Endothelial cell of umbilical vein (primary cell): ENCODE measurements around the gene TNFSF10. TPM values are rescaled to one million over a fixed set of nuclear protein-coding genes. Genes with fewer than 3 reads are reported as not detected.

ENCODE experiments used
- BruUV-seq: library from RNA; stranded (reverse); fragments of 400-500 nt; replicated peaks from 2 replicates; lab custom pipeline; 2021; lab: Mats Ljungman, UMichigan
- CTCF ChIA-PET: fragments of 300-600, 350-600 bp; sonication (Branson Sonifier 250); formaldehyde crosslinking; loops from one replicate; lab custom pipeline; 2021; ENCODE audit warnings: antibody characterized with exemption, inconsistent platforms; lab: Charles Lee
- POLR2A ChIA-PET: fragments of 300-600, 350-600 bp; sonication (Branson Sonifier 250); formaldehyde crosslinking; loops from one replicate; lab custom pipeline; 2021; ENCODE audit warnings: antibody characterized with exemption, inconsistent platforms; lab: Charles Lee
- DNase-seq: peaks from one replicate; pipeline ENCODE4 v3.0.0-alpha.2; 2011; ENCODE audit warnings: low read depth, low spot score
- FAIRE-seq: peaks from 2 replicates; lab custom pipeline; 2011; peaks lifted over from hg19 to GRCh38; lab: Jason Lieb, UNC
- H2AFZ ChIP-seq: 2 replicates; pipeline ENCODE4 v1.6.0; 2012; ENCODE audit warnings: low read depth, low read length, control low read depth, inconsistent platforms
- H3K27ac ChIP-seq: 2 replicates; pipeline ENCODE4 v1.5.1; 2011; ENCODE audit warnings: low read depth, mild to moderate bottlenecking, control low read depth, low read length, moderate library complexity; ENCODE audit not compliant: insufficient read depth
- H3K27me3 ChIP-seq, 2 experiments: 2 replicates each; pipeline versions ENCODE4 v1.6.0 to v1.6.1; 2011; ENCODE audit warnings: low read length in 2 of 2, mixed read lengths in 1 of 2; ENCODE audit not compliant: control insufficient read depth in 2 of 2, insufficient read depth in 2 of 2
- H3K36me3 ChIP-seq, 2 experiments: 2 replicates in 1 of 2; 3 replicates in 1 of 2; pipeline ENCODE4 v1.5.1; 2011; ENCODE audit warnings: low read length in 2 of 2, mild to moderate bottlenecking in 1 of 2, moderate library complexity in 1 of 2; ENCODE audit not compliant: control insufficient read depth in 2 of 2, insufficient read depth in 2 of 2; ENCODE audit errors: extremely low read depth in 1 of 2
- H3K4me1 ChIP-seq: 3 replicates; pipeline ENCODE4 v1.5.1; 2011; ENCODE audit warnings: mild to moderate bottlenecking, low read length; ENCODE audit not compliant: control insufficient read depth, insufficient read depth; ENCODE audit errors: extremely low read depth
- H3K4me2 ChIP-seq: 2 replicates; pipeline ENCODE4 v1.6.1; 2011; ENCODE audit warnings: low read length, control low read depth, mixed read lengths; ENCODE audit not compliant: insufficient read depth
- H3K4me3 ChIP-seq, 3 experiments: fragments of 200-600 bp in 1 of 3; sonication (generic), shearing (Covaris generic) in 1 of 3; replicated peaks in 1 of 3; 2 replicates each; pipeline ENCODE4 v1.5.1; 2011 to 2016; ENCODE audit warnings: control low read depth in 3 of 3, low read length in 3 of 3, mild to moderate bottlenecking in 2 of 3, inconsistent platforms in 1 of 3, low read depth in 1 of 3, moderate library complexity in 1 of 3; ENCODE audit not compliant: insufficient read depth in 1 of 3
- H3K79me2 ChIP-seq: 2 replicates; pipeline ENCODE4 v1.6.0; 2012; ENCODE audit warnings: low read length, inconsistent platforms; ENCODE audit not compliant: control insufficient read depth, insufficient read depth
- H3K9ac ChIP-seq: replicated peaks from 2 replicates; pipeline ENCODE3; 2011; ENCODE audit warnings: low read length, control low read depth; ENCODE audit not compliant: insufficient read depth; ENCODE audit errors: extremely low read depth
- H3K9me1 ChIP-seq: replicated peaks from 3 replicates; pipeline ENCODE4 v1.6.0; 2011; ENCODE audit warnings: mild to moderate bottlenecking, low read length; ENCODE audit not compliant: control insufficient read depth, insufficient read depth; ENCODE audit errors: extremely low read depth
- H3K9me3 ChIP-seq: replicated peaks from 2 replicates; pipeline ENCODE4 v1.5.1; 2012; ENCODE audit warnings: low read length, inconsistent platforms; ENCODE audit not compliant: control insufficient read depth, insufficient read depth
- H4K20me1 ChIP-seq: replicated peaks from 2 replicates; pipeline ENCODE3; 2011; ENCODE audit warnings: mild to moderate bottlenecking, low read length; ENCODE audit not compliant: control insufficient read depth, insufficient read depth; ENCODE audit errors: extremely low read depth
- CTCF ChIP-seq, 2 donors: IDR thresholded peaks; 1 replicate in 1 of 2; 2 replicates in 1 of 2; pipeline ENCODE4 v1.5.1; 2011; ENCODE audit warnings: low read length in 2 of 2, mild to moderate bottlenecking in 2 of 2, moderate library complexity in 2 of 2, control low read depth in 1 of 2, inconsistent platforms in 1 of 2, low read depth in 1 of 2; ENCODE audit not compliant: insufficient read depth in 1 of 2; ENCODE audit errors: extremely low read depth in 1 of 2
- EZH2 ChIP-seq: IDR thresholded peaks from 2 replicates; pipeline ENCODE4 v1.6.1; 2012; ENCODE audit warnings: borderline replicate concordance, low read depth, mild to moderate bottlenecking, moderate library complexity, low read length, inconsistent platforms; ENCODE audit not compliant: severe bottlenecking
- FOS ChIP-seq: IDR thresholded peaks from 2 replicates; pipeline ENCODE4 v1.6.1; 2011; ENCODE audit warnings: mild to moderate bottlenecking, low read length, moderate library complexity, borderline replicate concordance; ENCODE audit not compliant: insufficient read depth
- GATA2 ChIP-seq: IDR thresholded peaks from 2 replicates; pipeline ENCODE4 v1.7.0; 2011; ENCODE audit warnings: low read depth, mild to moderate bottlenecking, moderate library complexity, mixed read lengths, low read length; ENCODE audit not compliant: insufficient read length, insufficient read depth
- JUN ChIP-seq: IDR thresholded peaks from 2 replicates; pipeline ENCODE4 v1.6.1; 2011; ENCODE audit warnings: borderline replicate concordance, low read depth; ENCODE audit not compliant: insufficient read length, insufficient read depth
- MYC ChIP-seq: IDR thresholded peaks from one replicate; pipeline ENCODE4 v1.6.1; 2011; ENCODE audit warnings: mild to moderate bottlenecking, low read depth, low read length
- POLR2A ChIP-seq: IDR thresholded peaks from 2 replicates; pipeline ENCODE4 v1.6.1; 2012; ENCODE audit warnings: low read depth, mild to moderate bottlenecking, control low read depth, low read length
- POLR2AphosphoS5 ChIP-seq: IDR thresholded peaks from 2 replicates; pipeline ENCODE4 v1.6.1; 2012; ENCODE audit warnings: low read depth, mild to moderate bottlenecking, control low read depth, low read length, moderate library complexity; ENCODE audit not compliant: insufficient read depth
- dilution Hi-C: fragments of 300-500 bp; cut with MboI; formaldehyde crosslinking; loops from one replicate; pipeline ENCODE4 v1.15.0; 2019; ENCODE audit warnings: low sequenced_read_pairs; ENCODE audit not compliant: extremely low pct_ligation_motif_present
- intact Hi-C: fragments of 100-400 bp; cut with micrococcal nuclease; formaldehyde crosslinking; loops from one replicate; pipeline ENCODE4 v1.10.0; 2022
- polyA plus RNA-seq, 4 experiments: library from polyadenylated mRNA; depleted of rRNA in 3 of 4; stranded (reverse) in 3 of 4; unstranded in 1 of 4; fragments of >200 nt; gene quantifications; 2 replicates each; pipeline versions ENCODE4 v1.2.1 to v1.2.3, GENCODE V29; 2011 to 2012; ENCODE audit warnings: missing spikeins in 1 of 4
- small RNA-seq: library from RNA; depleted of rRNA; stranded (forward); fragments of <200 nt; gene quantifications from one replicate; pipeline ENCODE3, GENCODE V24; 2012; ENCODE audit warnings: low replicate concordance, low read depth; ENCODE audit not compliant: insufficient read depth, insufficient read length
- total RNA-seq: library from RNA; stranded (reverse); gene quantifications from 2 replicates; pipeline ENCODE4 v1.2.3, GENCODE V29; 2021

Gene TNFSF10
- total and polyA plus RNA-seq, 2 donors (not counting 3 experiments of a cell fraction or from before 2014, with no cell fraction given): 31.2 to 55.0 TPM

DNA sequence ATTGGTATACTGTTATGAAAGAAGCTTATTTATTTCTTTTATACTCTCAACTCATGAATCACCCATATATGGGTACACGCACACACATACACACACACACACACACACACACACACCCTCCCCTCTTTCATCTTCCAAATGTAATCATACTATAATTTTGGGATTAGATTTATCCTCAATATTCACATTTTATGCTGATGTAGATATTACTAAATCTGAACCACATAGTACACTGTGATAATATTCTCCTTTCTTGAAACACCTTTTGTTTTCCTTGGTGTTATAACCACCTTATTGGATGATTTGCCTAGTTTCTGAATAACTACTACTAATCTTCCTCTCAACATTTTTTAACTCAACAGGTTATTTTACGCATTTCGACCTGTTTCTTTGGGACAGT is 66.8 kb downstream of the TNFSF10 start:
- POLR2A ChIA-PET: no interaction called here
- Histone ChIP-seq H3K9me1 (no peaks in the 10 kb centered on the region), H3K4me2 (no peak overlapping the region), H3K79me2 (no peaks in the 10 kb centered on the region), H3K27ac (no peak overlapping the region), H3K4me1 (peaks cover 11% of the 10 kb centered on the region), H4K20me1 (no peaks in the 10 kb centered on the region), H3K9ac (no peak overlapping the region), H3K9me3 (no peaks in the 10 kb centered on the region), H3K36me3 (no peaks in the 10 kb centered on the region), H2AFZ (no peak overlapping the region), H3K27me3 (peaks cover 2% of the 10 kb centered on the region in 2 experiments), H3K4me3 (no peak overlapping the region)
- CTCF ChIA-PET: interaction anchor here (0.9 kb wide), 1 partner anchor 140 kb away, joined by 3 read pairs; no protein-coding TSS in a partner anchor
- intact Hi-C loops (no loop called here), dilution Hi-C loops (no loop called here)
- FAIRE-seq: no peak
- no peak for DNase-seq
- TF ChIP-seq POLR2AphosphoS5 (no peak), CTCF (IDR thresholded peaks at IDR 0.05; ENCODE audit: extremely low read depth in 1 of 2, insufficient read depth in 1 of 2, low read depth in 1 of 2, low read length in 2 of 2) (no peak), POLR2A (no peak), JUN (no peak), GATA2 (no peak), EZH2 (no peak), MYC (no peak), FOS (no peak)
- BruUV-seq: no TSS peak

Small RNAs within 50 kb of the gene (small RNA-seq; reads per million reads assigned to genes)
- not detected for gene AC007919.1

Other genes with a start within 250 kb of the TNFSF10 start
- not detected in 2 replicates for gene GHSR, start 75.0 kb downstream of the TNFSF10 start, total RNA-seq
- not detected in 2 replicates for gene GHSR, start 75.0 kb downstream of the TNFSF10 start, polyA plus RNA-seq
- gene NCEH1, start 187.6 kb upstream of the TNFSF10 start, total RNA-seq: 20.3 and 20.5 TPM in 2 replicates
- 9.6 and 10.0 TPM in 2 replicates for gene NCEH1, start 187.6 kb upstream of the TNFSF10 start, polyA plus RNA-seq
- gene ECT2, start 227.3 kb upstream of the TNFSF10 start, total RNA-seq: 44.7 and 47.5 TPM in 2 replicates
- gene ECT2, start 227.3 kb upstream of the TNFSF10 start, polyA plus RNA-seq: 7.2 and 10.3 TPM in 2 replicates